ENCODE data around the gene IL2RA. TPM values are rescaled to one million over a fixed set of nuclear protein-coding genes. Genes with fewer than 3 reads are reported as not detected.

Gene IL2RA
- total RNA-seq: 0.44 TPM

GRCh38 chr10:6062101-6062771 lies at the start of gene IL2RA:
Gene IL2RA (minus strand): TSS chr10:6062367. CDS start chr10:6062151, 216 bp downstream.

GRCh38 chr10:6088721-6089333 lies 26.7 kb upstream of the IL2RA start, which contains the start of gene RBM17:
Gene RBM17 (plus strand): TSS chr10:6089034. CDS start chr10:6097066, 8,032 bp downstream.

GRCh38 chr10:5977471-5978229 lies 84.5 kb downstream of the IL2RA start, which contains the start of gene IL15RA:
Gene IL15RA (minus strand): TSS chr10:5977543. CDS start chr10:5977492, 51 bp downstream.

Other genes with a start within 250 kb of the IL2RA start
- gene GDI2, start 248.9 kb downstream of the IL2RA start, total RNA-seq: 290 TPM
- 15.1 TPM for gene ANKRD16, start 172.5 kb downstream of the IL2RA start, total RNA-seq
- 94.6 TPM for gene FBH1, start 172.1 kb downstream of the IL2RA start, total RNA-seq
- 3.2 TPM for gene IL15RA, start 84.8 kb downstream of the IL2RA start, total RNA-seq
- gene RBM17, start 26.7 kb upstream of the IL2RA start, total RNA-seq: 86.9 TPM
- 48.4 TPM for gene PFKFB3, start 140.6 kb upstream of the IL2RA start, total RNA-seq

All from camera-type eye (tissue), 1 donor.